Endothelial cell of umbilical vein (primary cell): ENCODE results near the gene CSMD2. TPM values are rescaled to one million over a fixed set of nuclear protein-coding genes. Genes with fewer than 3 reads are reported as not detected.

ENCODE experiments used
- BruUV-seq: library from RNA; stranded (reverse); fragments of 400-500 nt; replicated peaks from 2 replicates; lab custom pipeline; 2021; lab: Mats Ljungman, UMichigan
- CTCF ChIA-PET: fragments of 300-600, 350-600 bp; sonication (Branson Sonifier 250); formaldehyde crosslinking; loops from one replicate; lab custom pipeline; 2021; ENCODE audit warnings: antibody characterized with exemption, inconsistent platforms; lab: Charles Lee
- POLR2A ChIA-PET: fragments of 300-600, 350-600 bp; sonication (Branson Sonifier 250); formaldehyde crosslinking; loops from one replicate; lab custom pipeline; 2021; ENCODE audit warnings: antibody characterized with exemption, inconsistent platforms; lab: Charles Lee
- DNase-seq: peaks from one replicate; pipeline ENCODE4 v3.0.0-alpha.2; 2011; ENCODE audit warnings: low read depth, low spot score
- FAIRE-seq: peaks from 2 replicates; lab custom pipeline; 2011; peaks lifted over from hg19 to GRCh38; lab: Jason Lieb, UNC
- H2AFZ ChIP-seq: 2 replicates; pipeline ENCODE4 v1.6.0; 2012; ENCODE audit warnings: low read depth, low read length, control low read depth, inconsistent platforms
- H3K27ac ChIP-seq: 2 replicates; pipeline ENCODE4 v1.5.1; 2011; ENCODE audit warnings: low read depth, mild to moderate bottlenecking, control low read depth, low read length, moderate library complexity; ENCODE audit not compliant: insufficient read depth
- H3K27me3 ChIP-seq, 2 experiments: 2 replicates each; pipeline versions ENCODE4 v1.6.0 to v1.6.1; 2011; ENCODE audit warnings: low read length in 2 of 2, mixed read lengths in 1 of 2; ENCODE audit not compliant: control insufficient read depth in 2 of 2, insufficient read depth in 2 of 2
- H3K36me3 ChIP-seq, 2 experiments: 2 replicates in 1 of 2; 3 replicates in 1 of 2; pipeline ENCODE4 v1.5.1; 2011; ENCODE audit warnings: low read length in 2 of 2, mild to moderate bottlenecking in 1 of 2, moderate library complexity in 1 of 2; ENCODE audit not compliant: control insufficient read depth in 2 of 2, insufficient read depth in 2 of 2; ENCODE audit errors: extremely low read depth in 1 of 2
- H3K4me1 ChIP-seq: 3 replicates; pipeline ENCODE4 v1.5.1; 2011; ENCODE audit warnings: mild to moderate bottlenecking, low read length; ENCODE audit not compliant: control insufficient read depth, insufficient read depth; ENCODE audit errors: extremely low read depth
- H3K4me2 ChIP-seq: 2 replicates; pipeline ENCODE4 v1.6.1; 2011; ENCODE audit warnings: low read length, control low read depth, mixed read lengths; ENCODE audit not compliant: insufficient read depth
- H3K4me3 ChIP-seq, 3 experiments: fragments of 200-600 bp in 1 of 3; sonication (generic), shearing (Covaris generic) in 1 of 3; replicated peaks in 1 of 3; 2 replicates each; pipeline ENCODE4 v1.5.1; 2011 to 2016; ENCODE audit warnings: control low read depth in 3 of 3, low read length in 3 of 3, mild to moderate bottlenecking in 2 of 3, inconsistent platforms in 1 of 3, low read depth in 1 of 3, moderate library complexity in 1 of 3; ENCODE audit not compliant: insufficient read depth in 1 of 3
- H3K79me2 ChIP-seq: 2 replicates; pipeline ENCODE4 v1.6.0; 2012; ENCODE audit warnings: low read length, inconsistent platforms; ENCODE audit not compliant: control insufficient read depth, insufficient read depth
- H3K9ac ChIP-seq: replicated peaks from 2 replicates; pipeline ENCODE3; 2011; ENCODE audit warnings: low read length, control low read depth; ENCODE audit not compliant: insufficient read depth; ENCODE audit errors: extremely low read depth
- H3K9me1 ChIP-seq: replicated peaks from 3 replicates; pipeline ENCODE4 v1.6.0; 2011; ENCODE audit warnings: mild to moderate bottlenecking, low read length; ENCODE audit not compliant: control insufficient read depth, insufficient read depth; ENCODE audit errors: extremely low read depth
- H3K9me3 ChIP-seq: replicated peaks from 2 replicates; pipeline ENCODE4 v1.5.1; 2012; ENCODE audit warnings: low read length, inconsistent platforms; ENCODE audit not compliant: control insufficient read depth, insufficient read depth
- H4K20me1 ChIP-seq: replicated peaks from 2 replicates; pipeline ENCODE3; 2011; ENCODE audit warnings: mild to moderate bottlenecking, low read length; ENCODE audit not compliant: control insufficient read depth, insufficient read depth; ENCODE audit errors: extremely low read depth
- EZH2 ChIP-seq: IDR thresholded peaks from 2 replicates; pipeline ENCODE4 v1.6.1; 2012; ENCODE audit warnings: borderline replicate concordance, low read depth, mild to moderate bottlenecking, moderate library complexity, low read length, inconsistent platforms; ENCODE audit not compliant: severe bottlenecking
- FOS ChIP-seq: IDR thresholded peaks from 2 replicates; pipeline ENCODE4 v1.6.1; 2011; ENCODE audit warnings: mild to moderate bottlenecking, low read length, moderate library complexity, borderline replicate concordance; ENCODE audit not compliant: insufficient read depth
- GATA2 ChIP-seq: IDR thresholded peaks from 2 replicates; pipeline ENCODE4 v1.7.0; 2011; ENCODE audit warnings: low read depth, mild to moderate bottlenecking, moderate library complexity, mixed read lengths, low read length; ENCODE audit not compliant: insufficient read length, insufficient read depth
- JUN ChIP-seq: IDR thresholded peaks from 2 replicates; pipeline ENCODE4 v1.6.1; 2011; ENCODE audit warnings: borderline replicate concordance, low read depth; ENCODE audit not compliant: insufficient read length, insufficient read depth
- MYC ChIP-seq: IDR thresholded peaks from one replicate; pipeline ENCODE4 v1.6.1; 2011; ENCODE audit warnings: mild to moderate bottlenecking, low read depth, low read length
- POLR2A ChIP-seq: IDR thresholded peaks from 2 replicates; pipeline ENCODE4 v1.6.1; 2012; ENCODE audit warnings: low read depth, mild to moderate bottlenecking, control low read depth, low read length
- POLR2AphosphoS5 ChIP-seq: IDR thresholded peaks from 2 replicates; pipeline ENCODE4 v1.6.1; 2012; ENCODE audit warnings: low read depth, mild to moderate bottlenecking, control low read depth, low read length, moderate library complexity; ENCODE audit not compliant: insufficient read depth
- dilution Hi-C: fragments of 300-500 bp; cut with MboI; formaldehyde crosslinking; loops from one replicate; pipeline ENCODE4 v1.15.0; 2019; ENCODE audit warnings: low sequenced_read_pairs; ENCODE audit not compliant: extremely low pct_ligation_motif_present
- intact Hi-C: fragments of 100-400 bp; cut with micrococcal nuclease; formaldehyde crosslinking; loops from one replicate; pipeline ENCODE4 v1.10.0; 2022
- polyA plus RNA-seq, 4 experiments: library from polyadenylated mRNA; depleted of rRNA in 3 of 4; stranded (reverse) in 3 of 4; unstranded in 1 of 4; fragments of >200 nt; gene quantifications; 2 replicates each; pipeline versions ENCODE4 v1.2.1 to v1.2.3, GENCODE V29; 2011 to 2012; ENCODE audit warnings: missing spikeins in 1 of 4
- total RNA-seq: library from RNA; stranded (reverse); gene quantifications from 2 replicates; pipeline ENCODE4 v1.2.3, GENCODE V29; 2021
- TF ChIP-seq, protein P1 (sequence below), 2 donors: IDR thresholded peaks; 1 replicate in 1 of 2; 2 replicates in 1 of 2; pipeline ENCODE4 v1.5.1; 2011; ENCODE audit warnings: low read length in 2 of 2, mild to moderate bottlenecking in 2 of 2, moderate library complexity in 2 of 2, control low read depth in 1 of 2, inconsistent platforms in 1 of 2, low read depth in 1 of 2; ENCODE audit not compliant: insufficient read depth in 1 of 2; ENCODE audit errors: extremely low read depth in 1 of 2
- TF ChIP-seq, protein P2 (sequence below): IDR thresholded peaks from 2 replicates; pipeline ENCODE4 v1.6.1; 2011; ENCODE audit not compliant: insufficient read depth, insufficient read length

The CSMD2 gene
- total and polyA plus RNA-seq, 2 donors (not counting 3 experiments of a cell fraction or from before 2014, with no cell fraction given), result under 0.01 TPM; not detected in 1

DNA sequence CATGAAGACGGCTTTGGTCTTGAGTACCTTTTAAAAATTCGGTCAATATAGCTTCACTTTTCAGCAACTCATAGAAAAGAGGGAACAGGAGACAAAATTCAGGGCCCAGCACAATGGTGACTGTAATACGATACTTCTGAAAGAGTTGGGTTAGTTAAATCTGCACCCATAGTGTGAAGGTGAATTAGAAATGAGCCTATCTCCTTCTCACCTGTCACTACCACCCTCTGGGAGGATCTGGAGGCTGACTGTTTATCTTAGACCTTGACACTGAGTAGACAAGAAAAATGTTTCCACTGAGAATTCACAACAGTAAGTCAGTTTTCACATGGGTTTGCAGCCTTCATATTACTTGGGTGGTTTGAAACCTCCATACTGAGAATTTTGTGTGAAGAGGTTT is 359.0 kb downstream of the CSMD2 start:
- TF ChIP-seq POLR2A (no peak), MYC (no peak), FOS (no peak), GATA2 (no peak), JUN (no peak)
- TF ChIP-seq, protein P1, sequence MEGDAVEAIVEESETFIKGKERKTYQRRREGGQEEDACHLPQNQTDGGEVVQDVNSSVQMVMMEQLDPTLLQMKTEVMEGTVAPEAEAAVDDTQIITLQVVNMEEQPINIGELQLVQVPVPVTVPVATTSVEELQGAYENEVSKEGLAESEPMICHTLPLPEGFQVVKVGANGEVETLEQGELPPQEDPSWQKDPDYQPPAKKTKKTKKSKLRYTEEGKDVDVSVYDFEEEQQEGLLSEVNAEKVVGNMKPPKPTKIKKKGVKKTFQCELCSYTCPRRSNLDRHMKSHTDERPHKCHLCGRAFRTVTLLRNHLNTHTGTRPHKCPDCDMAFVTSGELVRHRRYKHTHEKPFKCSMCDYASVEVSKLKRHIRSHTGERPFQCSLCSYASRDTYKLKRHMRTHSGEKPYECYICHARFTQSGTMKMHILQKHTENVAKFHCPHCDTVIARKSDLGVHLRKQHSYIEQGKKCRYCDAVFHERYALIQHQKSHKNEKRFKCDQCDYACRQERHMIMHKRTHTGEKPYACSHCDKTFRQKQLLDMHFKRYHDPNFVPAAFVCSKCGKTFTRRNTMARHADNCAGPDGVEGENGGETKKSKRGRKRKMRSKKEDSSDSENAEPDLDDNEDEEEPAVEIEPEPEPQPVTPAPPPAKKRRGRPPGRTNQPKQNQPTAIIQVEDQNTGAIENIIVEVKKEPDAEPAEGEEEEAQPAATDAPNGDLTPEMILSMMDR (IDR thresholded peaks at IDR 0.05; ENCODE audit: extremely low read depth in 1 of 2, insufficient read depth in 1 of 2, low read depth in 1 of 2, low read length in 2 of 2), result no peak
- H3K9me3 ChIP-seq, result no peaks in the 10 kb centered on the region
- no peak overlapping the region for H3K4me2 ChIP-seq
- no peak for FAIRE-seq
- no peak overlapping the region for H3K4me3 ChIP-seq
- dilution Hi-C loops, result no loop called here
- H3K27ac ChIP-seq, result no peak overlapping the region
- POLR2A ChIA-PET, result no interaction called here
- CTCF ChIA-PET, result no interaction called here
- no peaks in the 10 kb centered on the region for H3K9me1 ChIP-seq
- H3K79me2 ChIP-seq, result no peaks in the 10 kb centered on the region
- H3K27me3 ChIP-seq, result no peaks in the 10 kb centered on the region
- H2AFZ ChIP-seq, result no peak overlapping the region
- H4K20me1 ChIP-seq, result no peaks in the 10 kb centered on the region
- no peak overlapping the region for H3K9ac ChIP-seq
- H3K36me3 ChIP-seq, result no peaks in the 10 kb centered on the region
- intact Hi-C loops, result no loop called here
- BruUV-seq, result no TSS peak
- DNase-seq, result no peak
- H3K4me1 ChIP-seq, result no peaks in the 10 kb centered on the region

DNA sequence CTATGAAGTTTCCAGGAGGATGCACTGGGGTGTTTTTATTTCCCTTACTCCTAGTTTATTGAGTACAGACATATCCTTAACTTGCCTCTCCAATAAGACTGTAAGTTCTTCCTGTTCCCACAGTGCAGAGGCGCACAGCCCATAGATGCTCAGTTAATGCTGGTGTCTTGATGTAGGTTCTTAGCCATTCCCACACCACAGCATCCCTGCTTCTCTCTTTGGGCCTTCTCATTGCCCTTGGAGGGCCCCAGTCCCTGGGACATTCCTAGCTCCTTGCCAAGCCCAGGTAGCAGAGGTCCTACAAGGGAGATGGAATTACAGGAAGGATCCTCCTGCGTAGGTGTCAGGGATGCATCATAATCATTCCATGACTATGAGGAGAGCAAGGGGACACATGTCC is 362.8 kb downstream of the CSMD2 start:
- FAIRE-seq (no peak), DNase-seq (no peak)
- POLR2A ChIA-PET, result no interaction called here
- Histone ChIP-seq H2AFZ (no peak overlapping the region), H3K79me2 (no peaks in the 10 kb centered on the region), H3K27ac (no peak overlapping the region), H3K4me2 (no peak overlapping the region), H3K36me3 (no peaks in the 10 kb centered on the region), H3K9ac (no peak overlapping the region), H3K9me1 (no peaks in the 10 kb centered on the region), H4K20me1 (no peaks in the 10 kb centered on the region), H3K4me3 (no peak overlapping the region), H3K27me3 (no peaks in the 10 kb centered on the region), H3K4me1 (no peaks in the 10 kb centered on the region), H3K9me3 (no peaks in the 10 kb centered on the region)
- CTCF ChIA-PET, result no interaction called here
- intact Hi-C loops (no loop called here), dilution Hi-C loops (no loop called here)
- TF ChIP-seq POLR2A (no peak), MYC (no peak), JUN (no peak), EZH2 (no peak), FOS (no peak), GATA2 (no peak), POLR2AphosphoS5 (no peak)
- TF ChIP-seq, protein P2, sequence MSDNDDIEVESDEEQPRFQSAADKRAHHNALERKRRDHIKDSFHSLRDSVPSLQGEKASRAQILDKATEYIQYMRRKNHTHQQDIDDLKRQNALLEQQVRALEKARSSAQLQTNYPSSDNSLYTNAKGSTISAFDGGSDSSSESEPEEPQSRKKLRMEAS, result no peak
- TF ChIP-seq, protein P1 (IDR thresholded peaks at IDR 0.05; ENCODE audit: extremely low read depth in 1 of 2, insufficient read depth in 1 of 2, low read depth in 1 of 2, low read length in 2 of 2), result no peak
- BruUV-seq, result no TSS peak
